AG09309 (cell line): Measurements from ENCODE around the gene FERMT1.

Source experiments
- DNase-seq: peaks from one replicate; pipeline ENCODE4 v3.0.0-alpha.2; 2010; ENCODE audit warnings: low read depth
- H3K4me3 ChIP-seq: 2 replicates; pipeline ENCODE4 v1.5.1; 2011; ENCODE audit warnings: mild to moderate bottlenecking, low read depth, low read length, moderate library complexity; ENCODE audit not compliant: control insufficient read depth
- CTCF ChIP-seq: IDR thresholded peaks from 2 replicates; pipeline ENCODE4 v1.5.1; 2011; ENCODE audit warnings: mild to moderate bottlenecking, low read depth, low read length, inconsistent platforms; ENCODE audit not compliant: insufficient read depth, control insufficient read depth; ENCODE audit errors: missing control alignments

Gene FERMT1

GRCh38 chr20:6134592-6134991 lies 11.8 kb upstream of the FERMT1 start:
- no peak for TF ChIP-seq CTCF
- no peak overlapping the region for H3K4me3 ChIP-seq
- DNase-seq, result no peak

GRCh38 chr20:6130045-6130444 lies 7.2 kb upstream of the FERMT1 start:
- no peak overlapping the region for H3K4me3 ChIP-seq
- no peak for DNase-seq
- TF ChIP-seq CTCF, result no peak

- no peak for TF ChIP-seq CTCF
- DNase-seq, result no peak
These were observed 5.0 kb upstream of the FERMT1 start for GRCh38 chr20:6127825-6128224.

GRCh38 chr20:6126846-6127245 lies 4.0 kb upstream of the FERMT1 start:
- no peak for TF ChIP-seq CTCF
- no peak for DNase-seq
- no peak overlapping the region for H3K4me3 ChIP-seq

More at GRCh38 chr20:6127825-6128224, 5.0 kb upstream of the FERMT1 start:
- H3K4me3 ChIP-seq, result no peak overlapping the region

- peak overlapping the region; percentile 63 for H3K4me3 ChIP-seq
- TF ChIP-seq CTCF, result no peak
- no peak for DNase-seq
These were observed 802 bp upstream of the FERMT1 start for GRCh38 chr20:6123649-6124014.

- TF ChIP-seq CTCF, result no peak
- H3K4me3 ChIP-seq, result peak overlapping the region; percentile 63
- DNase-seq, result no peak
These were observed 538 bp downstream of the FERMT1 start for GRCh38 chr20:6122111-6122872.

- TF ChIP-seq CTCF, result no peak
- H3K4me3 ChIP-seq, result no peak overlapping the region
- no peak for DNase-seq
These were observed 1.3 kb downstream of the FERMT1 start for GRCh38 chr20:6121504-6121903.
